ENCODE data around the gene FAM186B.

DNA sequence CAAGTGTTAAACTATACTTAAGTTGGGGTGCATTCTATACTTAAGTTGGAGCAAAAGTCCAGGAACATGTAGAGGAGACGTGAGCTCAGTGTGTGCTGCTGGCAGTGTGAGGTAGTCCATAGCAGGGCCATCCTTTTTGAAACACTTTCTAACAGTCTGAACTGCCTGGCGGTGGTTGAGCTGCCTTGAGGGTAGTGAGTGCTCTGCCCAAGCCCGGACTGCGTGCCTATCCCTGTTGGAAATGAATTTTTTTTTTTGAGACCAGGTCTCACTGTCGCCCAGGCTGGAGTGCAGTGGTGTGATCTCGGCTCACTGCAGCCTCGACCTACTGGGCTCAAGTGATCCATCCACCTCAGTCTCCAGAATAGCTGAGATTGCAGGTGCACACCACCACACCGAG, 52.5 kb downstream of the FAM186B start:
- TF ChIP-seq, protein P1, sequence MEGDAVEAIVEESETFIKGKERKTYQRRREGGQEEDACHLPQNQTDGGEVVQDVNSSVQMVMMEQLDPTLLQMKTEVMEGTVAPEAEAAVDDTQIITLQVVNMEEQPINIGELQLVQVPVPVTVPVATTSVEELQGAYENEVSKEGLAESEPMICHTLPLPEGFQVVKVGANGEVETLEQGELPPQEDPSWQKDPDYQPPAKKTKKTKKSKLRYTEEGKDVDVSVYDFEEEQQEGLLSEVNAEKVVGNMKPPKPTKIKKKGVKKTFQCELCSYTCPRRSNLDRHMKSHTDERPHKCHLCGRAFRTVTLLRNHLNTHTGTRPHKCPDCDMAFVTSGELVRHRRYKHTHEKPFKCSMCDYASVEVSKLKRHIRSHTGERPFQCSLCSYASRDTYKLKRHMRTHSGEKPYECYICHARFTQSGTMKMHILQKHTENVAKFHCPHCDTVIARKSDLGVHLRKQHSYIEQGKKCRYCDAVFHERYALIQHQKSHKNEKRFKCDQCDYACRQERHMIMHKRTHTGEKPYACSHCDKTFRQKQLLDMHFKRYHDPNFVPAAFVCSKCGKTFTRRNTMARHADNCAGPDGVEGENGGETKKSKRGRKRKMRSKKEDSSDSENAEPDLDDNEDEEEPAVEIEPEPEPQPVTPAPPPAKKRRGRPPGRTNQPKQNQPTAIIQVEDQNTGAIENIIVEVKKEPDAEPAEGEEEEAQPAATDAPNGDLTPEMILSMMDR (conservative IDR thresholded peaks at IDR 0.05): no peak
- no peak for TF ChIP-seq EZH2 (IDR thresholded peaks at IDR 0.05; ENCODE audit: low read depth)

Measured in PC-9 (cell line).